Measurements from ENCODE around the gene BBS9. TPM values are rescaled to one million over a fixed set of nuclear protein-coding genes. Genes with fewer than 3 reads are reported as not detected.

BBS9 gene
- total RNA-seq, 1 donor from 2014 or later, result 19.6 TPM

GRCh38 chr7:33221390-33221789 is 92.0 kb downstream of the BBS9 start:
- DNase-seq (no peak), ATAC-seq (no peak)
- no peak for TF ChIP-seq CTCF (IDR thresholded peaks at IDR 0.05)
- H3K4me3 ChIP-seq, result no peak overlapping the region
- H3K4me1 ChIP-seq, result no peaks in the 10 kb centered on the region
- intact Hi-C loops (cut with DNase I), result no loop called here
- H3K27ac ChIP-seq, result no peak overlapping the region
- H3K27me3 ChIP-seq, result no peaks in the 10 kb centered on the region
- H3K36me3 ChIP-seq, result no peaks in the 10 kb centered on the region
- no peaks in the 10 kb centered on the region for H3K9me3 ChIP-seq

GRCh38 chr7:33232632-33233145 is 103.3 kb downstream of the BBS9 start:
- no peaks in the 10 kb centered on the region for H3K9me3 ChIP-seq
- no peaks in the 10 kb centered on the region for H3K36me3 ChIP-seq
- no peak overlapping the region for H3K4me3 ChIP-seq
- H3K4me1 ChIP-seq, result no peaks in the 10 kb centered on the region
- no peak for DNase-seq
- no peaks in the 10 kb centered on the region for H3K27me3 ChIP-seq
- no peak overlapping the region for H3K27ac ChIP-seq
- no peak for TF ChIP-seq CTCF (IDR thresholded peaks at IDR 0.05)
- intact Hi-C loops (cut with DNase I), result no loop called here
- no peak for ATAC-seq

- Histone ChIP-seq H3K9me3 (no peaks in the 10 kb centered on the region), H3K4me3 (no peak overlapping the region), H3K36me3 (no peaks in the 10 kb centered on the region), H3K27ac (no peak overlapping the region), H3K27me3 (no peaks in the 10 kb centered on the region), H3K4me1 (no peaks in the 10 kb centered on the region)
- no peak for ATAC-seq
- DNase-seq, result no peak
- intact Hi-C loops (cut with DNase I), result no loop called here
- no peak for TF ChIP-seq CTCF (IDR thresholded peaks at IDR 0.05)
These were observed 104.3 kb downstream of the BBS9 start for GRCh38 chr7:33233659-33234058.

- Histone ChIP-seq H3K27ac (no peak overlapping the region), H3K4me1 (no peaks in the 10 kb centered on the region), H3K9me3 (no peaks in the 10 kb centered on the region), H3K4me3 (no peak overlapping the region), H3K27me3 (no peaks in the 10 kb centered on the region), H3K36me3 (no peaks in the 10 kb centered on the region)
- intact Hi-C loops (cut with DNase I), result no loop called here
- ATAC-seq (no peak), DNase-seq (no peak)
- TF ChIP-seq CTCF (IDR thresholded peaks at IDR 0.05), result no peak
These were observed 107.7 kb downstream of the BBS9 start for GRCh38 chr7:33237036-33237435.

- H3K4me3 ChIP-seq, result no peak overlapping the region
- no peaks in the 10 kb centered on the region for H3K9me3 ChIP-seq
- H3K27me3 ChIP-seq, result no peaks in the 10 kb centered on the region
- ATAC-seq (peak; percentile 59), DNase-seq (no peak)
- intact Hi-C loops (cut with DNase I), result no loop called here
- H3K36me3 ChIP-seq, result no peaks in the 10 kb centered on the region
- peak; percentile 69 for TF ChIP-seq CTCF (IDR thresholded peaks at IDR 0.05)
- no peaks in the 10 kb centered on the region for H3K4me1 ChIP-seq
- H3K27ac ChIP-seq, result no peak overlapping the region
These were observed 114.0 kb downstream of the BBS9 start for GRCh38 chr7:33243319-33243881.

GRCh38 chr7:33248671-33249070 is 119.3 kb downstream of the BBS9 start:
- intact Hi-C loops (cut with DNase I), result no loop called here
- no peaks in the 10 kb centered on the region for H3K36me3 ChIP-seq
- no peaks in the 10 kb centered on the region for H3K9me3 ChIP-seq
- ATAC-seq (no peak), DNase-seq (no peak)
- peaks cover 3% of the 10 kb centered on the region for H3K4me1 ChIP-seq
- H3K27me3 ChIP-seq, result no peaks in the 10 kb centered on the region
- H3K27ac ChIP-seq, result no peak overlapping the region
- TF ChIP-seq CTCF (IDR thresholded peaks at IDR 0.05), result no peak
- H3K4me3 ChIP-seq, result no peak overlapping the region
